ENCODE measurements around the gene CNTN4.
"Not testable (repeated sequence)": the region's sequence is repeated elsewhere in the genome, so short reads cannot be mapped to it uniquely, and the experiment has no call there.

The CNTN4 gene

GRCh38 chr3:2934541-2934940, 835.9 kb downstream of the CNTN4 start:
- DNase-seq = no peak

- no peak for DNase-seq
Measured at GRCh38 chr3:2937055-2937454, 838.4 kb downstream of the CNTN4 start.

GRCh38 chr3:2937592-2937991, 838.9 kb downstream of the CNTN4 start:
- no peak for DNase-seq

- no peak for DNase-seq
Measured at GRCh38 chr3:2938711-2939110, 840.0 kb downstream of the CNTN4 start.

GRCh38 chr3:2940062-2940461, 841.4 kb downstream of the CNTN4 start:
- DNase-seq = no peak

- no peak for DNase-seq
Measured at GRCh38 chr3:2944628-2945027, 846.0 kb downstream of the CNTN4 start.

GRCh38 chr3:2945121-2945520, 846.5 kb downstream of the CNTN4 start:
- DNase-seq = no peak

GRCh38 chr3:2947536-2947935, 848.9 kb downstream of the CNTN4 start:
- DNase-seq = no peak

GRCh38 chr3:2948882-2949281, 850.2 kb downstream of the CNTN4 start:
- no peak for DNase-seq

GRCh38 chr3:2950159-2950558, 851.5 kb downstream of the CNTN4 start:
- DNase-seq = no peak

- no peak for DNase-seq
Measured at GRCh38 chr3:2957115-2957514, 858.4 kb downstream of the CNTN4 start.

- no peak for DNase-seq
Measured at GRCh38 chr3:2958551-2958950, 859.9 kb downstream of the CNTN4 start.

- no peak for DNase-seq
Measured at GRCh38 chr3:2961576-2961975, 862.9 kb downstream of the CNTN4 start.

GRCh38 chr3:2967871-2968270, 869.2 kb downstream of the CNTN4 start:
- DNase-seq = no peak

GRCh38 chr3:2968475-2968874, 869.8 kb downstream of the CNTN4 start:
- DNase-seq = no peak

- no peak for DNase-seq
Measured at GRCh38 chr3:2976212-2976611, 877.5 kb downstream of the CNTN4 start.

- DNase-seq = no peak
Measured at GRCh38 chr3:2976796-2977195, 878.1 kb downstream of the CNTN4 start.

GRCh38 chr3:2978977-2979732, 880.5 kb downstream of the CNTN4 start:
- DNase-seq = no peak

- DNase-seq = no peak
Measured at GRCh38 chr3:2984005-2984830, 885.6 kb downstream of the CNTN4 start.

- no peak for DNase-seq
Measured at GRCh38 chr3:2984831-2985220, 886.2 kb downstream of the CNTN4 start.

- no peak for DNase-seq
Measured at GRCh38 chr3:2985479-2985878, 886.8 kb downstream of the CNTN4 start.

GRCh38 chr3:2992534-2992933, 893.9 kb downstream of the CNTN4 start:
- no peak for DNase-seq

- not testable (repeated sequence) for DNase-seq
Measured at GRCh38 chr3:2993130-2993529, 894.5 kb downstream of the CNTN4 start.

- DNase-seq = no peak
Measured at GRCh38 chr3:2993736-2994135, 895.1 kb downstream of the CNTN4 start.

Measured in COR-L47 (cell line).